Mesenchymal stem cell (in vitro differentiated cells and primary cell): ENCODE measurements around the gene CFL1.

Experiments
- DNase-seq: peaks from one replicate; pipeline ENCODE4 v3.0.0-alpha.2; 2013
- H2AFZ ChIP-seq: one replicate; pipeline ENCODE4 v1.6.1; 2013; ENCODE audit warnings: low read depth, mild to moderate bottlenecking, control low read depth, inconsistent platforms, low read length, moderate library complexity
- H2AK5ac ChIP-seq: 2 replicates; pipeline ENCODE4 v1.6.1; 2013; ENCODE audit warnings: low read length, moderate library complexity, mild to moderate bottlenecking, inconsistent platforms; ENCODE audit not compliant: severe bottlenecking
- H2BK120ac ChIP-seq: one replicate; pipeline ENCODE4 v1.6.1; 2013; ENCODE audit warnings: low read depth, mild to moderate bottlenecking, inconsistent platforms, low read length, moderate library complexity
- H2BK12ac ChIP-seq, 2 experiments: one replicate each; pipeline ENCODE4 v1.6.1; 2013; ENCODE audit warnings: inconsistent platforms in 2 of 2, low read length in 2 of 2, mild to moderate bottlenecking in 2 of 2, moderate library complexity in 2 of 2, control low read depth in 1 of 2
- H2BK15ac ChIP-seq: one replicate; pipeline ENCODE4 v1.6.1; 2013; ENCODE audit warnings: mild to moderate bottlenecking, low read depth, inconsistent platforms; ENCODE audit not compliant: poor library complexity, severe bottlenecking
- H2BK5ac ChIP-seq: 2 replicates; pipeline ENCODE4 v1.6.1; 2013; ENCODE audit warnings: low read depth, mild to moderate bottlenecking, low read length, control low read depth, inconsistent platforms; ENCODE audit not compliant: poor library complexity, severe bottlenecking
- H3K14ac ChIP-seq, 2 experiments: one replicate each; pipeline ENCODE4 v1.6.1; 2013; ENCODE audit warnings: inconsistent platforms in 2 of 2, low read length in 2 of 2, control low read depth in 1 of 2, mild to moderate bottlenecking in 1 of 2, moderate library complexity in 1 of 2
- H3K18ac ChIP-seq, 2 experiments: one replicate each; pipeline ENCODE4 v1.6.1; 2013; ENCODE audit warnings: inconsistent platforms in 2 of 2, low read length in 2 of 2, control low read depth in 1 of 2, low read depth in 1 of 2, mild to moderate bottlenecking in 1 of 2
- H3K23ac ChIP-seq, 2 experiments: one replicate each; pipeline ENCODE4 v1.6.1; 2013; ENCODE audit warnings: inconsistent platforms in 2 of 2, low read length in 2 of 2, mild to moderate bottlenecking in 2 of 2, moderate library complexity in 2 of 2, control low read depth in 1 of 2
- H3K27ac ChIP-seq: 2 replicates; pipeline ENCODE4 v1.5.1; 2013; ENCODE audit warnings: mild to moderate bottlenecking, moderate library complexity, low read length, control low read depth, inconsistent platforms; ENCODE audit not compliant: poor library complexity, severe bottlenecking
- H3K27me3 ChIP-seq, 2 experiments: 2 replicates each; pipeline versions ENCODE4 v1.6.1 to v1.7.0; 2013; ENCODE audit warnings: low read length in 2 of 2, mild to moderate bottlenecking in 2 of 2, moderate library complexity in 2 of 2, control low read depth in 1 of 2, inconsistent platforms in 1 of 2; ENCODE audit not compliant: control insufficient read depth in 1 of 2, insufficient read depth in 1 of 2
- H3K36me3 ChIP-seq, 2 experiments: 2 replicates each; pipeline versions ENCODE4 v1.6.1 to v1.7.0; 2013; ENCODE audit warnings: low read length in 2 of 2, control low read depth in 1 of 2, inconsistent platforms in 1 of 2, low read depth in 1 of 2, mild to moderate bottlenecking in 1 of 2; ENCODE audit not compliant: insufficient read depth in 2 of 2, control insufficient read depth in 1 of 2
- H3K4ac ChIP-seq, 2 experiments: one replicate each; pipeline ENCODE4 v1.6.1; 2013; ENCODE audit warnings: inconsistent platforms in 2 of 2, low read length in 2 of 2, mild to moderate bottlenecking in 2 of 2, moderate library complexity in 2 of 2, control low read depth in 1 of 2, low read depth in 1 of 2
- H3K4me1 ChIP-seq: 2 replicates; pipeline ENCODE4 v1.6.1; 2013; ENCODE audit warnings: low read depth, low read length, control low read depth; ENCODE audit not compliant: control insufficient read depth, insufficient read depth
- H3K4me2 ChIP-seq: 2 replicates; pipeline ENCODE4 v1.6.1; 2013; ENCODE audit warnings: low read length, mild to moderate bottlenecking, inconsistent platforms; ENCODE audit not compliant: poor library complexity, severe bottlenecking
- H3K4me3 ChIP-seq, 2 experiments: 2 replicates each; pipeline versions ENCODE4 v1.5.1 to v1.7.0; 2013; ENCODE audit warnings: low read length in 2 of 2, mild to moderate bottlenecking in 2 of 2, control low read depth in 1 of 2, low read depth in 1 of 2; ENCODE audit not compliant: insufficient read depth in 1 of 2
- H3K79me1 ChIP-seq: replicated peaks from 2 replicates; pipeline ENCODE4 v1.6.1; 2013; ENCODE audit warnings: mild to moderate bottlenecking, control low read depth, low read length, inconsistent platforms; ENCODE audit not compliant: poor library complexity, severe bottlenecking
- H3K9ac ChIP-seq: 2 replicates; pipeline ENCODE4 v1.7.0; 2013; ENCODE audit warnings: mild to moderate bottlenecking, low read length, moderate library complexity
- H3K9me3 ChIP-seq: 2 replicates; pipeline ENCODE4 v1.7.0; 2013; ENCODE audit warnings: mild to moderate bottlenecking, low read length; ENCODE audit not compliant: control insufficient read depth
- H4K8ac ChIP-seq: one replicate; pipeline ENCODE4 v1.6.1; 2013; ENCODE audit warnings: inconsistent platforms, mild to moderate bottlenecking, low read length, moderate library complexity
- H4K91ac ChIP-seq: one replicate; pipeline ENCODE4 v1.6.1; 2013; ENCODE audit warnings: mild to moderate bottlenecking, low read length, inconsistent platforms
- WGBS: methylation state at CpG from one replicate; pipeline ENCODE4 v1.1.7; 2013; ENCODE audit warnings: mixed read lengths; 5-methylcytosine and 5-hydroxymethylcytosine counted together

CFL1 gene

GRCh38 chr11:65860278-65861164 is 2.5 kb upstream of the CFL1 start, which contains the start of gene MUS81:
TSS of gene MUS81 (plus strand) at chr11:65860433. CDS start at chr11:65860754, 321 bp downstream.
- peak within 1 kb of the TSS; percentile 97 for H2BK15ac ChIP-seq
- H4K91ac ChIP-seq = peak within 1 kb of the TSS; percentile 96
- peak within 1 kb of the TSS; percentile 67 to 96 for H3K23ac ChIP-seq
- H2AFZ ChIP-seq = peak within 1 kb of the TSS; percentile 36
- peak within 1 kb of the TSS; percentile 91 for H3K4me2 ChIP-seq
- H3K27me3 ChIP-seq = no peaks in the 10 kb centered on the region
- H2AK5ac ChIP-seq = peak within 1 kb of the TSS; percentile 47
- peak within 1 kb of the TSS; percentile 93 to 94 for H3K4me3 ChIP-seq
- peak within 1 kb of the TSS; percentile 77 to 93 for H3K18ac ChIP-seq
- peaks cover 46 to 48% of the 10 kb centered on the region in 2 experiments for H3K36me3 ChIP-seq
- peak within 1 kb of the TSS in 1 of 2 experiments; percentile 99 for H3K14ac ChIP-seq
- peaks cover 12% of the 10 kb centered on the region for H3K79me1 ChIP-seq
- H3K9ac ChIP-seq = peak within 1 kb of the TSS; percentile 96
- DNase-seq = peak; percentile 98
- no peaks in the 10 kb centered on the region for H3K9me3 ChIP-seq
- H2BK120ac ChIP-seq = peak within 1 kb of the TSS; percentile 86
- under 1% methylated on average over 77 of the region's 78 CpGs for WGBS
- peak within 1 kb of the TSS; percentile 98 for H3K27ac ChIP-seq
- H2BK5ac ChIP-seq = peak within 1 kb of the TSS; percentile 85
- H4K8ac ChIP-seq = peak within 1 kb of the TSS; percentile 94
- peak within 1 kb of the TSS; percentile 92 to 98 for H3K4ac ChIP-seq
- peak within 1 kb of the TSS; percentile 69 to 90 for H2BK12ac ChIP-seq
- H3K4me1 ChIP-seq = peaks cover 42% of the 10 kb centered on the region

GRCh38 chr11:65859812-65860277 is 1.9 kb upstream of the CFL1 start:
- H3K4me2 ChIP-seq = peak overlapping the region; percentile 91
- H3K4me1 ChIP-seq = peaks cover 44% of the 10 kb centered on the region
- H3K36me3 ChIP-seq = peaks cover 46 to 48% of the 10 kb centered on the region in 2 experiments
- H3K9me3 ChIP-seq = no peaks in the 10 kb centered on the region
- peak overlapping the region; percentile 82 to 92 for H3K4ac ChIP-seq
- no peak for DNase-seq
- peak overlapping the region; percentile 57 for H2BK5ac ChIP-seq
- 8% methylated on average over 16 of the region's 16 CpGs for WGBS
- H3K18ac ChIP-seq = peak overlapping the region; percentile 59 to 65
- H3K9ac ChIP-seq = peak overlapping the region; percentile 96
- H2BK12ac ChIP-seq = peak overlapping the region; percentile 23 to 69
- peak overlapping the region; percentile 86 for H2BK120ac ChIP-seq
- peak overlapping the region; percentile 92 for H4K91ac ChIP-seq
- peaks cover 9% of the 10 kb centered on the region for H3K79me1 ChIP-seq
- H3K14ac ChIP-seq = peak overlapping the region in 1 of 2 experiments; percentile 13
- H3K4me3 ChIP-seq = peak overlapping the region; percentile 93 to 94
- peak overlapping the region in 1 of 2 experiments; percentile 11 for H3K23ac ChIP-seq
- H3K27me3 ChIP-seq = no peaks in the 10 kb centered on the region
- peak overlapping the region; percentile 71 for H2BK15ac ChIP-seq
- peak overlapping the region; percentile 98 for H3K27ac ChIP-seq
- H4K8ac ChIP-seq = peak overlapping the region; percentile 86
- peak overlapping the region; percentile 34 for H2AK5ac ChIP-seq
- no peak overlapping the region for H2AFZ ChIP-seq

DNA sequence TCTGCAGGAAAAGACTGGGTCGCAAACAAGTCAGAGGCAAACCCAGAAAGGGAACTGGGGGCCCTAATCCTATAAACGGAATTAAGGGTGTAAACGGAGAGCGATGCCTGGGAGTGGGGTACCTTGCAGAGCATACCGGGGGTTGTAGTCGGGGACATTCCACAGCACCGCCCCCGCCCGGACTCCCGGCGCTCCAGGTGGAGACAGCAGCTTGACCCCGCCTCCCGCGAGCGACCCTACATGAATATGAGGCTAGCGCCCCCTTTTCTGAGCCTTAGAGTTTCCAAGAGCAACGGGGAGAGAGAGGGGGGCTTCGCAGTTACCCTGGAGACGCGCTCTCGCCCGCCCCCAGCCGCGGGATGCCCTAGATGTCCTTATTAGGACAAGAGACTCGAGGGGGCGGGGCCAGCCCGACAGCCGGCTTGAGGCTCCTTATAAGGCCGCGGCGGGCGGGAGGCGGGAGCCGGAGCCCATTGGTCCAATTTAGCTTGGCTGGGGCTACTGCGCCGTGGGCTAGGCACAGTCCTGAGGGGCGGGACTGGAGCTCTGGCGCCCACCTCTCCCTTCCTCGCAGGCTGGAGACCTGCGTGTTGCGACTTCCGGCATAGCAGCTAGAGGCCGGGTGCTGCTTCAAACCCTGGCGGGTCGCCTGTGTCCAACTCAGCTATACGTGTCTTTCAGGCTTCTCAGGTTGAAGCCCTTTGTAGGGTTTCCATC is 1.3 kb upstream of the CFL1 start:
- H3K4me2 ChIP-seq = peak overlapping the region; percentile 91
- H3K27me3 ChIP-seq = no peaks in the 10 kb centered on the region
- peaks cover 46 to 48% of the 10 kb centered on the region in 2 experiments for H3K36me3 ChIP-seq
- peak overlapping the region; percentile 89 for H2BK15ac ChIP-seq
- H2BK12ac ChIP-seq = peak overlapping the region in 1 of 2 experiments; percentile 70
- under 1% methylated on average over 46 of the region's 46 CpGs for WGBS
- peak overlapping the region; percentile 57 for H2BK5ac ChIP-seq
- H3K9me3 ChIP-seq = no peaks in the 10 kb centered on the region
- H2AK5ac ChIP-seq = peak overlapping the region; percentile 34
- no peak overlapping the region for H3K14ac ChIP-seq
- peak overlapping the region; percentile 93 to 94 for H3K4me3 ChIP-seq
- H3K4me1 ChIP-seq = peaks cover 44% of the 10 kb centered on the region
- H2BK120ac ChIP-seq = peak overlapping the region; percentile 86
- H3K27ac ChIP-seq = peak overlapping the region; percentile 98
- peaks cover 6% of the 10 kb centered on the region for H3K79me1 ChIP-seq
- peak overlapping the region; percentile 82 to 92 for H3K4ac ChIP-seq
- H3K18ac ChIP-seq = peak overlapping the region; percentile 74 to 77
- H3K23ac ChIP-seq = no peak overlapping the region
- peak overlapping the region; percentile 96 for H3K9ac ChIP-seq
- H4K8ac ChIP-seq = peak overlapping the region; percentile 86
- DNase-seq = peak; percentile 98
- H2AFZ ChIP-seq = peak overlapping the region; percentile 24
- peak overlapping the region; percentile 92 for H4K91ac ChIP-seq
